ENCODE data around the gene ARRB2. TPM values are rescaled to one million over a fixed set of nuclear protein-coding genes. Genes with fewer than 3 reads are reported as not detected.

ARRB2 gene
- total RNA-seq, result 10 to 100 TPM; 12.1 to 20.6 (median 16.0) TPM

GRCh38 chr17:4709794-4710692 lies at the start of gene ARRB2:
Gene ARRB2 (plus strand): TSS chr17:4710632. CDS start chr17:4710722, 90 bp downstream.
- DNase-seq (ENCODE audit: low spot score in 2 of 2), result peak; percentile 98
- Histone ChIP-seq H3K4me1 (peaks cover 19% of the 10 kb centered on the region), H3K36me3 (no peaks in the 10 kb centered on the region), H3K27me3 (no peaks in the 10 kb centered on the region), H3K27ac (peak within 1 kb of the TSS; percentile 67), H3K9me3 (no peaks in the 10 kb centered on the region), H3K4me3 (peak within 1 kb of the TSS; percentile 64)
- TF ChIP-seq EP300 (IDR thresholded peaks at IDR 0.05) (no peak), CTCF (IDR thresholded peaks at IDR 0.05) (peak; percentile 51 to 61), POLR2A (IDR thresholded peaks at IDR 0.05) (no peak)
- under 1% methylated on average over 55 of the region's 67 CpGs for WGBS

- no peak for DNase-seq (ENCODE audit: low spot score in 2 of 2)
- no peak overlapping the region for H3K27ac ChIP-seq
- no peak overlapping the region for H3K4me3 ChIP-seq
- no peaks in the 10 kb centered on the region for H3K27me3 ChIP-seq
- peaks cover 7% of the 10 kb centered on the region for H3K4me1 ChIP-seq
- no peak for TF ChIP-seq CTCF (IDR thresholded peaks at IDR 0.05)
- TF ChIP-seq POLR2A (IDR thresholded peaks at IDR 0.05), result no peak
- TF ChIP-seq POLR2AphosphoS5 (IDR thresholded peaks at IDR 0.05), result no peak
- no peak for TF ChIP-seq EP300 (IDR thresholded peaks at IDR 0.05)
- no peaks in the 10 kb centered on the region for H3K9me3 ChIP-seq
- 87% methylated on average over 6 of the region's 8 CpGs for WGBS
- H3K36me3 ChIP-seq, result no peaks in the 10 kb centered on the region
Measured at GRCh38 chr17:4663711-4664110, 46.7 kb upstream of the ARRB2 start.

DNA sequence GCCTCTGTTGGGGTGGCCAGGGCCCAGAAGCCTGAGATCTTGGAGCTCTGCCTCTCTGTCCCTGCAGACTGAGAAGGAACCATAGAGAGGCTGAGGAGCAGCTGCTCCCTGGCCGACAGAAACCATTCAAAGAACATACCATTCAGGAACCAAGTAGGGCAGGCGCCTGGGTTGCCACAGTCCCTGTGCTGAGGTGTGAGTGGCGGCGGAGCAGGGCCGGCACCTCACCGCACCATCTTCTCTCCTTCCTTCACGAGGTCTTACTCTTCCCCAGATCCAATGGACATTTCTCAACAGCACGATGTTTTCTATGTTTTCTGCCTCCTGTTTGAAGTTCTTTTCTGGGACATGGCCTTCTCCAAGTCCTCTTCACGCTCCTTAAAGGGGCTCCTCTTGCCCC lies 46.2 kb upstream of the ARRB2 start:
- H3K27me3 ChIP-seq, result no peaks in the 10 kb centered on the region
- H3K27ac ChIP-seq, result no peak overlapping the region
- TF ChIP-seq EP300 (IDR thresholded peaks at IDR 0.05) (no peak), POLR2A (IDR thresholded peaks at IDR 0.05) (no peak), POLR2AphosphoS5 (IDR thresholded peaks at IDR 0.05) (no peak), CTCF (IDR thresholded peaks at IDR 0.05) (no peak)
- no peaks in the 10 kb centered on the region for H3K36me3 ChIP-seq
- H3K9me3 ChIP-seq, result no peaks in the 10 kb centered on the region
- DNase-seq (ENCODE audit: low spot score in 2 of 2), result no peak
- H3K4me3 ChIP-seq, result no peak overlapping the region
- H3K4me1 ChIP-seq, result peaks cover 7% of the 10 kb centered on the region
- WGBS, result 87% methylated on average over 9 of the region's 9 CpGs

DNA sequence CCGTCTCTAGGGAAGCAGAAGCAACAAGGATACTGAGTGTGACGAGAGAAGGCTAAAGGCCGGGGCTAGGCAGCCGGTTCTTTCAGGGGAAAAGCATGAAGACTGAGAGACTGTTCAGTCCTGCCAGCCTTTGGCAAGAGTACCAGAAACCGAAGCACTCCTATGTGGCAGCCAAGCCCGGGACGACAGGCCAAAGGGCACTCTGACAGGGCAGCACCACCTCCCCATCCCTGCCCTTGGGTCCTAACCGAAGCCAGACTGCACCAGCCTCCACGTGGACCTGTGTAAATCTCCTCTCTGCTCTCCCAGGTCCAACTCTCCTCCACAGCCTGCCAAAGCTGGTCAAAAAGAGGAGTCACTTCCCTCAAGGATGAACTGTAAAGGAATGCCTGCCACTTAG lies 45.4 kb upstream of the ARRB2 start:
- H3K36me3 ChIP-seq, result no peaks in the 10 kb centered on the region
- no peak overlapping the region for H3K4me3 ChIP-seq
- TF ChIP-seq POLR2AphosphoS5 (IDR thresholded peaks at IDR 0.05) (no peak), EP300 (IDR thresholded peaks at IDR 0.05) (no peak), CTCF (IDR thresholded peaks at IDR 0.05) (no peak)
- H3K27me3 ChIP-seq, result no peaks in the 10 kb centered on the region
- peaks cover 7% of the 10 kb centered on the region for H3K4me1 ChIP-seq
- H3K27ac ChIP-seq, result no peak overlapping the region
- WGBS, result 52% methylated on average over 8 of the region's 9 CpGs
- DNase-seq (ENCODE audit: low spot score in 2 of 2), result no peak
- no peaks in the 10 kb centered on the region for H3K9me3 ChIP-seq

GRCh38 chr17:4666296-4666695 lies 44.1 kb upstream of the ARRB2 start:
- no peak for DNase-seq (ENCODE audit: low spot score in 2 of 2)
- H3K9me3 ChIP-seq, result no peaks in the 10 kb centered on the region
- TF ChIP-seq EP300 (IDR thresholded peaks at IDR 0.05) (no peak), CTCF (IDR thresholded peaks at IDR 0.05) (no peak), POLR2AphosphoS5 (IDR thresholded peaks at IDR 0.05) (no peak), POLR2A (IDR thresholded peaks at IDR 0.05) (no peak)
- peaks cover 7% of the 10 kb centered on the region for H3K4me1 ChIP-seq
- no peaks in the 10 kb centered on the region for H3K27me3 ChIP-seq
- H3K36me3 ChIP-seq, result peaks cover 8% of the 10 kb centered on the region
- H3K4me3 ChIP-seq, result no peak overlapping the region
- 56% methylated on average over 5 of the region's 5 CpGs for WGBS
- H3K27ac ChIP-seq, result no peak overlapping the region

Measured in suprapubic skin (tissue), 4 donors.